ENCODE results near the gene RRAD.

RRAD gene

DNA sequence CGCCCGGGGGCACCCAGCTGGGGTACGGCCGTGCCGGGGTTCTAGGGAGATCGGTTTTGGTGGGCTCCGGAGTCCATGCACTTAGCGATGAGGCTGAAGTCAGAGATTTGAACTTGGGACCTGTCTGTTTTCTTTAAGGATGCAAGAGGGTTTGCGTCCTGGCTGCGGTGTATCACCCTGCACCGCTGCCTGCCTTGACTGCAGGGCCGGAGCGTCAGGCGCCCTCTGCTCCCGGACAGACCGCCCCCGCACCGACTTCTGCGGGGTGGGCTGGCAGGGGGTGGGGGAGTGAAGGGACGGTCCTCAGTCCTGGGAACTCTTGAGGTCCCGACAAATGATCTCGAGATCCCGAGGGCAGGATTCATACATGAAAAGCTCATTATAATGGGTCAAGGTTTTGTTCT lies 44.3 kb downstream of the RRAD start:
- no peak for DNase-seq (ENCODE audit: low read depth in 2 of 2)

DNA sequence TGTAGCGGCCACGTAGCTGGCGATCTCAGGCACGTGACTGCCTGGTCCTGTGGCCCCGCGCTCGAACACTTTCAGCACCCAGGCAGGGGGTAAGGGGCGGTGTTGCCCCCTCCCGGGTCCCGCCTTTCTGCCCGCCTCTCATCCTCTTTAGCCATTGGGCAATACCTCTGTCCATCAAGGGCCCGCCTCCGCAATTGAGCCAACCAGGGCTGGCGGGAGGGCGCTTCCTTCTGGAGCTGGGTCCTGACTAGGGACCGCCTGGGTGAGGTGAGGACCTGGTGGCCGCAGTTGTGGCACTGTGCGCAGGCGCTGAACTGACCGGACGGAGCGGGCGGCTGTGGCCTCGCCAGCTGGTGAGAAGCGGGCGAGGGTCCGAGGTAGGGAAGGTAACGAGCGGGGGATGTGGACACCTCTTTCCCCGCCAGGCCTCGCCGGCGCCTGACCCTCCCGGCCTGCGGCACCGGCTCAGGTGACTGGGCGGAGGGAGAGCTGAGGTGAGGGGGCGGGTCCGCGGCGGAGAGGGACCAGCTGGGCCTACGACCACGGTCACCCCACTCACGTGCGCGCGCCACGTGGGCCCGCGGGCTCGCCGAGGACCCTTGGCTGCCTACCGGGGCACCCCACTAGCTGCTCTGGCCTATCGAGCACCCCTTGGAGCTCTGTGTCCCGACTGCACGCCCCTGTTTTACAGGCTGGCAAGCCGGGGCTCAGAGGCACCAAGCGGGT lies 44.9 kb downstream of the RRAD start, which contains the start of gene PDP2:
TSS of gene PDP2 (plus strand) at position 228 of the 726 bp plus-strand sequence. CDS start 3,770 bp downstream, outside the sequence.
- peak; percentile 90 for DNase-seq (ENCODE audit: low read depth in 2 of 2)

GRCh38 chr16:66878067-66878466 lies 47.3 kb downstream of the RRAD start:
- DNase-seq (ENCODE audit: low read depth in 2 of 2): no peak

DNA sequence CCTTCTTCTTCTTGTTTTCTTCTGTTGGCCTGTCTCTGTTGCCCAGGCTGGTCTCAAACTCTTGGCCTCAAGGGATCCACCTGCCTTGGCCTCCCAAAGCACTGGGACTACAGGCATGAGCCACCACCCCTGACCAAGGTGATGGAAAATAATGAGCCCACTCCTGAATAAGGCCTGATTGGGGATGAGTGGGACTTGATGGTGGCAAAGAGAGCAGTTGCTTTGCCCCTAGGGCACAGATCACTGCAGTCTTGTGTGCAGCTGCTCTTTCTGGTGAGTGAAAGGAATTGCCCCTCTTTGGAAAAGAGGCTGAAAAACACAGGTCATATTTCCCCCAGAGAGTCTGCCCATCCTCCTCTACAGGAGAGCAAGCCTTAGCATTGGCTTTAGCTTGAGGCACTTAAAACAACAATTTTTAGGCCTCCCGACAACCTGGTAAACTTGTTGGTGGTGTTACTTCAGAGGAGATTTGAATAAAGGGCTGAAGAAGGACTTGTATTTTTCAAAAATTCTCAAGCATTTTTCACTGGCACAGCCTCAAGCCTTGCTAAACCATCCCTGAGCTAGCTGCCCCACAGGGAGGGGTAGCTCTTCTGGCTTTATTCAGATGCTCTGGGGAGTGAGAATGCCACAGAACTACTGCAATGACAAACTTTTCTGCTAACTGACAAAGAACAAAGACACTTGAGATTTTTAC lies 51.1 kb downstream of the RRAD start:
- no peak for DNase-seq (ENCODE audit: low read depth in 2 of 2)

DNA sequence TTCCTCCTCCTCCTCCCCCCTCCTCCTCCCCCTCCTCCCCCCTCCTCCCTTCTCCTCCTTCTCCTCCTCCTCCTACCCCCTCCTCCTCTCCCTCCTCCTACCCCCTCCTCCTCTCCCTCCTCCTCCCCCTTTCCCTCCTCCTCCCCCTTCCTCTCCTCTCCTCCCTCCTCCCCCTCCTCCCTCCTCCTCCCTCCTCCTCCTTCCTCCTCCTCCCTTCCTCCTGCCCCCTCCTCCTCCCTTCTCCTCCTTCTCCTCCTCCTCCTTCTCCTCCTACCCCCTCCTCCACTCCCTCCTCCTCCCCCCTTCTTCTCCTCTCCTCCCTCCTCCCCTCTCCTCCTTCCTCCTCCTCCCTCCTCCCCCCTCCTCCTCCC lies 51.7 kb downstream of the RRAD start:
- no peak for DNase-seq (ENCODE audit: low read depth in 2 of 2)

DNA sequence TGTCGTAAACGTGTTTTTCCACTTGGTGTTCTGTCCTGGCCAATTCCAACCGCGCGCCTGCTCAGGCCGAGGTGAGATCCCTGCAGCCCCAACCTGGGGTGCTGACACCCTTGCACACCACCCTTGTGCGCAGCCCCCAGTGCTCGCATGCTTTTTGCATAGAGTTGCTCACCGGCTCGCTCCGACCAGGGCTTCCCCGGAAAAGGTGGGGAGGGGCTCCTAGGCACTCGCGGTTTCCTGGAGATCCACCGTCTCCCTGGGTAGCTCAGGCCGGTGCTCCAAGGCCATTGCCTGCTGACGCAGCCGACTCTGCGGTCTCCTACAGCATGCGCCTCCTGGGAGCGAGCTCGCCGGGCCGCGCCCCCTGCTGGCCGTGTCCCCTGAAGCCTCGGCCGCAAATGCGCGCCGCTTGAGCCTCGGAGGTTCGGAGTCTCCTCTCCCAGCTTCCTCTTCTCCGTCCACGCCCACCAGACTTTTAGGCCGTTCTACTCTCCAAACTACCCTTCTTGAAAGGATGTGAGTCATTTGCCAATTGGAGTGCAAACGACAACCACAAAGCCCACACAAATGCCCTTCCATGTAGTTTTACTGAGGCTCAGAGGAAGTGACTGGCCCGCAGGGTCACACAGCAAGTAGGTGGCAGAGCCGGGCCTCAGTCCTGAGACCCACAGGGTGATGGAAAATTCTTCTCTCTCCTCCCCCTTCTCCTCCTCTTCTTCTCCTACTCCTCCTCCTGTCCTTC lies 52.2 kb downstream of the RRAD start:
- peak; percentile 96 for DNase-seq (ENCODE audit: low read depth in 2 of 2)

DNA sequence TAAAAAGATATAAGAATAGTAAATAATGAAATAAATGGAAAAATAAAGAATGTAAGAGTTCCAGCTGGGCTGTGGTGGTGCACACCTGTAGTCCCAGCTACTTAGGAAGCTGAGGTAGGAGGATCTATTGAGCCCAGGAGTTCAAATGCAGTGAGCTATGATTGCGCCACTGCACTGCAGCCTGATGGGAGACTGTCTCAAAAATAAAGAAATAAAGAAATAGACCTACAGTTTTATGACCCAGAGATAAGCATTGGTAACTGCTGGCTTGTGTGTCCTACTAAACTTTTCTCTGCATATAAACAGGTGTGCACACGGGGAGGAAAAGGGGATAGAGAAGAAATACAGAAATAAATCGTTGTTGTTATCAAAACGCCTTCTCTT lies 52.8 kb downstream of the RRAD start:
- DNase-seq (ENCODE audit: low read depth in 2 of 2): no peak

GRCh38 chr16:66871840-66872239 lies 53.5 kb downstream of the RRAD start:
- no peak for DNase-seq (ENCODE audit: low read depth in 2 of 2)

Measured in fibroblast of skin of left biceps (primary cell).